Activated CD4-positive, alpha-beta T cell treated with anti-CD3 and anti-CD28 coated beads, Interleukin-2, amount 10 ng/mL, durations not matched to agents 7 days and 5 days (primary cell): ENCODE measurements around the gene NANP. TPM values are rescaled to one million over a fixed set of nuclear protein-coding genes. Genes with fewer than 3 reads are reported as not detected.
"Not testable (repeated sequence)": the region's sequence is repeated elsewhere in the genome, so short reads cannot be mapped to it uniquely, and the experiment has no call there.

Experiments
- CTCF ChIA-PET: fragments of 350-600 bp; sonication (Branson Sonifier 250); formaldehyde crosslinking; loops from one replicate; lab custom pipeline; 2021; ENCODE audit warnings: antibody characterized with exemption; lab: Charles Lee
- POLR2A ChIA-PET: fragments of 350-600 bp; sonication (Branson Sonifier 250); formaldehyde crosslinking; loops from one replicate; lab custom pipeline; 2021; ENCODE audit warnings: antibody characterized with exemption; lab: Charles Lee
- DNase-seq: peaks from one replicate; pipeline ENCODE4 v3.0.0-alpha.2; 2020
- H3K27ac Mint-ChIP-seq: one replicate; pipeline ENCODE4 v1.8.0; 2021; ENCODE audit warnings: mild to moderate bottlenecking, moderate library complexity, mixed read lengths
- H3K27me3 Mint-ChIP-seq: one replicate; pipeline ENCODE4 v1.8.0; 2021; ENCODE audit warnings: mixed read lengths
- H3K36me3 Mint-ChIP-seq: one replicate; pipeline ENCODE4 v1.8.0; 2021; ENCODE audit warnings: low read depth, mixed read lengths
- H3K4me1 Mint-ChIP-seq: one replicate; pipeline ENCODE4 v1.8.0; 2021; ENCODE audit warnings: mixed read lengths
- H3K4me3 Mint-ChIP-seq: one replicate; pipeline ENCODE4 v1.8.0; 2021; ENCODE audit warnings: mild to moderate bottlenecking, moderate library complexity, mixed read lengths
- H3K9me3 Mint-ChIP-seq: one replicate; pipeline ENCODE4 v1.8.0; 2021; ENCODE audit warnings: mixed read lengths
- total RNA-seq, 2 experiments: library from RNA; stranded (reverse); gene quantifications; one replicate each; pipeline ENCODE4 v1.2.3, GENCODE V29; 2021

Gene NANP, protein sequence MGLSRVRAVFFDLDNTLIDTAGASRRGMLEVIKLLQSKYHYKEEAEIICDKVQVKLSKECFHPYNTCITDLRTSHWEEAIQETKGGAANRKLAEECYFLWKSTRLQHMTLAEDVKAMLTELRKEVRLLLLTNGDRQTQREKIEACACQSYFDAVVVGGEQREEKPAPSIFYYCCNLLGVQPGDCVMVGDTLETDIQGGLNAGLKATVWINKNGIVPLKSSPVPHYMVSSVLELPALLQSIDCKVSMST
- total RNA-seq, result 1 to 10 TPM; 4.7 to 5.8 TPM

DNA sequence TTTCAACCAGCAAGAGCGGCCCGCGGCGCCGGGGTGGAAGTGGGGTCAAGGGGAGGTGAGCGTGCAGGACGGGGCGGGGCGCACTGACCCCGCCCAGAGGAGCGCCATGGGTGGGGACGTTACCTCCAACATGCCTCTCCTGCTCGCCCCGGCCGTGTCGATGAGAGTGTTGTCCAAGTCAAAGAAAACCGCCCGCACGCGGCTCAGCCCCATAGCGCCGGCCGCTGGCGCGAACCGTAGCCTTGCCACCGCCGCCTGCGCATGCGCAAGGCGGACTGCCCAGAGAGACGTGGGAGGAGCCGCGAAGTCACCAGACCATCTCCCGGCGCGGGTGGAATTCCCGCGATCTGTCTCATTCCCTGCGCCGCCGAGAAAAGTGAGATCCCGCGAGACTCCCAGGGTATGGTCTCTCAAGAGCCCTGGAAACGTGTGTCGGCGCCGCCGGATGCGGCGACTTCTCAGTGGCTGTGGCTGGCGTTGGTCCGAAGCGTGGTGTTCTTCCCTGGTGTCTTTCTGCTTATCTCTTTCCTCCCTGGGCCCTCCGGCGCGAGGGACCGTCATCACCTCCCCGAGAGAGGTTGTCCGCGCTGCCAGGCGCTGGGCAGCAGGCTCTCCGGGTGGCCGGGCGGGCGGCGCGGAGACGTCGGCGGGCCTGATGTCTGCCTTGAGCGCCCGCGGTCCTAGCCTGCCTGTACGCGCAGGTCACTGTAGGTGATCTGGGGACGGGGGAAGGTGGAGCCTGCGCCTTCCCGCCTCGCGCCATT, at the start of gene NANP:
NANP (minus strand) TSS at position 279 of the 764 bp plus-strand sequence; CDS start at position 213, 66 bp downstream.
- Mint-ChIP-seq H3K4me3 (peak within 1 kb of the TSS; percentile 87), H3K9me3 (peaks cover 18% of the 10 kb centered on the region), H3K27ac (peak within 1 kb of the TSS; percentile 95), H3K4me1 (peaks cover 31% of the 10 kb centered on the region), H3K36me3 (peaks cover 12% of the 10 kb centered on the region), H3K27me3 (no peaks in the 10 kb centered on the region)
- POLR2A ChIA-PET, result no interaction called here
- CTCF ChIA-PET, result no interaction called here
- peak; percentile 89 for DNase-seq

DNA sequence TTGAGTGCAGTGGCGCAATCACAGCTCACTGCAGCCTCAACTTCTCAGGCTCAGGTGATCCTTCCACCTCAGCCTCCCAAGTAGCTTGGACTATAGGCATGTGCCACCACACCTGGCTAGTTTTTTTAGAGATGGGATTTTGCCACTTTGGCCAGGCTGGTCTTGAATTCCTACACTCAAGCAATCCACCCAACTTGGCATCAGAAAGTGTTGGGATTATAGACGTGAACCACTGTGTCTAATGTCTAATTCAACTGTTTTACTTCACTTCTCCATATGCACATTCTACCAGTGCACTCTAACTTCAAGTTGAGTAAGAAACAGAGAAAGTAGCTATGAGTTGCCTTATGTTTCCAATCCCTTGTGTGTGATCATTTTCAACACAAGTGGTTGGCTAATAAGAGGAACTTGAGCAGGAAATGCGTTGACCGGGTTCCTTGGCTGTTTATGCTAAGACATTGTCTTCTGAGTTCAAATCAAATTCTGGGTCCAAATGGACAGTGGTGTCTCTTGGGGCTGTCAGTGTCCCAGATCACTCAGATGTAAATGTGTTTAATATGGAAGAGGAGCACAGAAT, 48.9 kb upstream of the NANP start:
- H3K4me1 Mint-ChIP-seq, result no peaks in the 10 kb centered on the region
- no peaks in the 10 kb centered on the region for H3K27me3 Mint-ChIP-seq
- peaks cover 52% of the 10 kb centered on the region for H3K36me3 Mint-ChIP-seq
- no peak overlapping the region for H3K27ac Mint-ChIP-seq
- ChIA-PET POLR2A (no interaction called here), CTCF (no interaction called here)
- DNase-seq, result no peak
- H3K4me3 Mint-ChIP-seq, result no peak overlapping the region
- no peaks in the 10 kb centered on the region for H3K9me3 Mint-ChIP-seq

DNA sequence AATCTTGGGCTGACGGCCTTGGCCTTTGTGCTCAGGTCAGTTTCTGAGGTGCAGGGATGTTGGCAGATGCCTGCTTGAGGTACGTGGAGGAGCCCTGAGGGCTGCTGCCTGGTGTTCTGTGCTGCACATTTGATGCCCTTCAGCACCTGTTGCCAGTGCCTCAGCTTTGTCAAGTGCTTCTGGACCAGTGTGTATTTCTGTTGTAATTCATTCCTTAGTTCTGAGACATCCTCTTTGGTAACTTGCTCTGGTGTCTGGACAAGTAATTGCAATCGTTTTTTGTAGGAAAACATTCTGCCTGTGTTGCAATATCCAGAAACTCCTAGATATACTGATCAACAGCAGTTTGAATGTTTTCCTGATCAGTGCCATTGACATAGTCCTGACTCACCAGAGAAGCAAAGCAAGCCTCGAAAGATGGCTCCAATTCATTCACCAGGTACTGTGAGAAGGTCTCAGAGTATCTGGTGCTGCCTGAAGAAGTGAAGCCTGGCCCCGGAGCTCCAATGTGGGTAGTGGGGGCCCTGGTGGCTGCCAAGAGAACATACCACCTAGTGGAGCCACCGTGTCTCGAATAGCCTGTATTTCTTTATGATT, 46.1 kb upstream of the NANP start:
- Mint-ChIP-seq H3K27ac (no peak overlapping the region), H3K27me3 (no peaks in the 10 kb centered on the region), H3K4me3 (no peak overlapping the region), H3K4me1 (no peaks in the 10 kb centered on the region), H3K36me3 (peaks cover 26% of the 10 kb centered on the region), H3K9me3 (no peaks in the 10 kb centered on the region)
- DNase-seq, result no peak
- ChIA-PET POLR2A (no interaction called here), CTCF (interaction anchor here (0.7 kb wide), 2 partner anchors 91 to 323 kb away, joined by 3 to 4 read pairs; no protein-coding TSS in a partner anchor)

DNA sequence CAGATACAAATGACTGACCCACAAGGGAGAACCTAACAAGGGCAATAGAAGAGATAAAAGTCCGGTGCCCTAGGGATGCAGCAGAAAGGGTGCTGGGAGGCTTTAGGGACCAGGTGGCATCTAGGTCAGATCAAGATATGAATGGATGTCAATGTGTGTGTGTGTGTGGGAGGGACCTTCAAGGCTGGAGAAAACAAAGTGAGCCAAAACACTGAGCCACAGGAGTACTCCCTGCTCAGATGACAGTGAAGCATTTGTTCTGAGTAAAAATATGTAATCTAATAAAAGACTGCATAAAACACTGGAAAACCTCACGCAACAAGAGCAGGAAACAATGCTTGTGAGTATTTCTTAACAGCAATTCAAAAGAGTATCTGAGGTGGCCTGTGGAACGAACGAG, 44.6 kb upstream of the NANP start:
- CTCF ChIA-PET, result no interaction called here
- POLR2A ChIA-PET, result no interaction called here
- Mint-ChIP-seq H3K4me1 (no peaks in the 10 kb centered on the region), H3K36me3 (peaks cover 12% of the 10 kb centered on the region), H3K27me3 (no peaks in the 10 kb centered on the region), H3K27ac (no peak overlapping the region), H3K4me3 (no peak overlapping the region), H3K9me3 (no peaks in the 10 kb centered on the region)
- DNase-seq, result no peak

DNA sequence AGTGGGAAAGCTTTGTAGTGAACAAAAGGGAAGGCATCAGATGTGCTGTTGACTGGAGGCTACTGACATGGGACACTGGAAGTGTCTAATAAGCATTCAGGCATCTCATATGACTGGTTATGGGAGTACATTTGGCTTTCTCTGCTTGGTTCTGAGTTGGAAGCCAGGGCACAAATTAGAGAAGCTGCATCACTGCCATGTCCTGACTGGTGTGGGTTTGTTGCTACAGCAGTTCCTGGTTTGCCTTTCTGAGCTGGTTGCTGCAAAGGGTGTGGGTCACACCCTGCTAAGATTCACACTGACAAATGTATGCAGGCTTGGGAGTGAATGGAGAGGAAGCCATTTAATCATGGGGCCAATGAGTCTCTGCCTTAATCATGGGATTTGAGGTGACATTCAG, 36.2 kb upstream of the NANP start:
- Mint-ChIP-seq H3K27me3 (no peaks in the 10 kb centered on the region), H3K4me3 (no peak overlapping the region), H3K4me1 (peaks cover 4% of the 10 kb centered on the region), H3K36me3 (peaks cover 4% of the 10 kb centered on the region), H3K9me3 (no peaks in the 10 kb centered on the region), H3K27ac (no peak overlapping the region)
- ChIA-PET CTCF (no interaction called here), POLR2A (no interaction called here)
- DNase-seq, result no peak

DNA sequence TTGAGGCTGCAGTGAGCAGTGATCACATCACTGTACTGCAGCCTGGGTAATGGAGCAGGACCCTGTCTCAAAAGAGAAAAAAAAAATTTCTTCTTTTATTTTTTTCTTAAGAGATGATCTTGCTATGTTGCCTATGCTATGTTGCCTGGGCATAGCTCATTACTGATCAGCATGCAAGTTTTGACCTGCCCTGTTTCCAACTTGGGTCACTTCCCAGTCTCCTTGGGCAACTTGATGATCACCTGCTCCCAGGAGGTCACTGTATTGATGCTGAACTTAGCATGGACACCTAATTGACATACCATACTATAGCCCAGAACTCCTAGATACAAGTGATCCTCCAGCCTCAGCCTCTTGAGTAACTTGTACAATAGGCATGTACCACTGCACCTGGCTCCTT, 30.7 kb upstream of the NANP start:
- Mint-ChIP-seq H3K9me3 (no peaks in the 10 kb centered on the region), H3K27ac (no peak overlapping the region), H3K27me3 (no peaks in the 10 kb centered on the region), H3K4me1 (peaks cover 2% of the 10 kb centered on the region), H3K4me3 (no peak overlapping the region), H3K36me3 (peaks cover 8% of the 10 kb centered on the region)
- DNase-seq, result no peak
- ChIA-PET POLR2A (no interaction called here), CTCF (no interaction called here)

DNA sequence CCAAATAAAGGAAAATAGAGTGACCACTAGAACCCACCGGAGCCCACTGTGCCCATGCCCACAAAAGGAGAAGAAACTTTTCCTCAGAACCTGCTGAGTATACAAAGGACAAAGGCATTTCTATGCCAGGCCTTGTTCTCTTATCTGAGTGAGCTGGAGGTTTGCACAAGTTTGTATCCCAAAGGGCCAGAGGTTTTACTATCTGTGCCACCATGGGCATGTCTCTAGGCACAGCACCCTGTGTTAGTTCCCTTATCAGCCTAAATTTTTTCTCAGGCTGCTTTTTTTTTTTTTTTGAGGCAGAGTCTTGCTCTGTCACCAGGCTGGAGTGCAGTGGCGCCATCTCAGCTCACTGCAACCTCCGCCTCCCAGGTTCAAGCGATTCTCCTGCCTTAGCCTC, 29.1 kb upstream of the NANP start:
- H3K4me3 Mint-ChIP-seq, DNase-seq, H3K27me3 Mint-ChIP-seq, POLR2A ChIA-PET, H3K27ac Mint-ChIP-seq, H3K36me3 Mint-ChIP-seq, H3K4me1 Mint-ChIP-seq, H3K9me3 Mint-ChIP-seq: not testable (repeated sequence)
- CTCF ChIA-PET, result interaction anchor here (1.2 kb wide), 1 partner anchor 9 kb away, joined by 3 read pairs; no protein-coding TSS in a partner anchor

DNA sequence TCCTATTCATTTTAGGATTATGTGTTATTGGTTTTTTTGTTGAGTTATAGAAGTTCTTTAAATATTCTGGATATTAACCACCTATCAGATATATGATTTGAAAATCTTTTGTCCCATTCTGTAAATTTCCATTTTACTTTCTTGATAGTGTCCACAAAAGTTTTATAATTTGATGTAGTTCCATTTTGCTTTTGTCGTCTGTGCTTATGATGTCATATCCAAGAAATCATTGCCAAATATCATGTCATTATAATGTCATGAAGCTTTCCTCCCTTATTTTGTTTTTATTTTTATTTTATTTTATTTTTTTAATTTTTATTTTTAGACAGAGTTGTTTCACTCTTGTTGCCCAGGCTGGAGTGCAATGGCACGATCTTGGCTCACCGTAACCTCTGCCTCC, 21.0 kb upstream of the NANP start:
- Mint-ChIP-seq H3K4me3 (no peak overlapping the region), H3K4me1 (peaks cover 7% of the 10 kb centered on the region), H3K27ac (no peak overlapping the region), H3K36me3 (peaks cover 13% of the 10 kb centered on the region), H3K27me3 (no peaks in the 10 kb centered on the region), H3K9me3 (peaks cover 4% of the 10 kb centered on the region)
- CTCF ChIA-PET, result no interaction called here
- POLR2A ChIA-PET, result no interaction called here
- DNase-seq, result no peak

DNA sequence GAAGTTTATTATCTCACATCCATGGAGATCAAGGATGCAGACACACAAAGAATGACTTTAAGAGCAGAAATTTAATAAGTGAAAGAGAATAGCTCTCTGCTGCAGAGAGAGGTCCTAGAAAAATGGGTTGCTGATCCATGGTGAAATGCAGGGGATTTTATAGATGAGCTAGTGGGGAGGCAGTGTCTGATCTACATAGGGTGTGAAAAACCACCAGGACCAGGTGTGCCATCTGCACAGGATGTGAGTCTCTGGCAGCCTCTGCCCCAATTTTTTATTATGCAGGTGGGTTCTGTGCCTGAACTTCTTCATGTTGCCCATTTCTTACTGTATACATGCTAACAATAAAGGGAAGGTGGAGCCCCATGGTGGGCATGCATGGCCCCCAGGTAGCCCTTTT, 19.9 kb upstream of the NANP start:
- Mint-ChIP-seq H3K36me3 (peaks cover 14% of the 10 kb centered on the region), H3K27ac (no peak overlapping the region), H3K4me1 (peaks cover 7% of the 10 kb centered on the region), H3K27me3 (no peaks in the 10 kb centered on the region), H3K4me3 (no peak overlapping the region), H3K9me3 (peaks cover 4% of the 10 kb centered on the region)
- DNase-seq, result no peak
- ChIA-PET CTCF (interaction anchor here (0.6 to 1.1 kb wide), 4 partner anchors 9 to 68 kb away, joined by 3 to 4 read pairs (median 4); no protein-coding TSS in a partner anchor), POLR2A (no interaction called here)

DNA sequence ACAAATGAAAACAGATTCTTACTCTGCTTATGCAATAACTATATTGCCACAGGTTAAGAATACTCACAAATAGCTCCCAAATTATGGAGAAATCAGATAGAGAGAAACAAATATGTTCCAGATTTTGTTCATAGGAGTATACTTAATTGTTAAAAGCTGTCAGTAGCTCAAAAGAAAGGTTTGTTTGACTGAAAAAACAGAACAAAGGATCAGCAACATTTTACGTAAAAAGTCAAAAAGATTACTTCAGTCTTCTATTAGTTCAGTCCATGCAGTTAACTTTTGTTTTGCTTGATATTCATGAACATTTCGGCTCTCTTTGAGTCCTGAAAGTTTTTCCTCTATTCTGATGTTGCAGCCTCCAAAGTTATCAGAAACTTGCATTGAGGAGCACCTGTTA, 13.4 kb upstream of the NANP start:
- peaks cover 17% of the 10 kb centered on the region for H3K9me3 Mint-ChIP-seq
- ChIA-PET CTCF (no interaction called here), POLR2A (no interaction called here)
- H3K4me3 Mint-ChIP-seq, result no peak overlapping the region
- peaks cover 1% of the 10 kb centered on the region for H3K4me1 Mint-ChIP-seq
- no peak overlapping the region for H3K27ac Mint-ChIP-seq
- no peak for DNase-seq
- H3K27me3 Mint-ChIP-seq, result no peaks in the 10 kb centered on the region
- H3K36me3 Mint-ChIP-seq, result peaks cover 37% of the 10 kb centered on the region

DNA sequence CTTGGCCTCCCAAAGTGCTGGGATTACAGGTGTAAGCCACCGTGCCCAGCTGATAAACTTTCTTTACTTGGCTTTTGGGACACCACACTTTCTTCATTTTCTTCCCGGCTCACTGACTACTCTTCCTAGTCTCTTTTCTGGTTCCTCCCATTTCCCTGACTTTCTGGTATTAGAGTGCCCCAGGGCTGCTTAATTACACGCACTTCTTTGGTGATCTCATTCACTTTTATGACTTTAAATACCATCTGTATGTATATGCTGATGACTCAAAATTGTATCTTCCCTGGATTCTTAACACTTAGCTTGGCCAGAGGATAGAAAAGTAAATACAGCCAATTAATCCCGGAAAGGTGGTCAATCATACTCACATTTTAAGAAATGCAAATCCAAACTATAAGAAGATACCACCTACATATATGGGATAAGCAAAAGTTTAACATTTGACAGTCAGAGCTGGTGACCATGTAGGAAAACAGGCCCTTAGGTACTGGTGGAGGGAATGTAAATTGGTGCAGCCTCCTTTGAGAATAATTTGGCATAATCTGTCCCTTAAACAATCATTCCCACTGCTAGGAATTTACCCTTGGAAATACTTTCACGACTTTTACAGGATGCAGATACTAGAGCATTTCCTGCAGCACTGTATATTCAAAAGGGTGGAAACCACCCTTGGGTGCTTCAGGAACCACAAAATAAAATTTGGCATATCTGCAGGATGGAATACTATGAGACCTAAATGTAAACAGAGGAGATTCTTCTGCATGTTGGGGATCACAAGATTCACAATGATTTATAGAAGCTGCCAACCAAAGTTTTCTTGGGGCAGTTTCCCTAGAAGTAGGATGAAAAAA, 9.4 kb upstream of the NANP start:
- Mint-ChIP-seq H3K36me3 (peaks cover 43% of the 10 kb centered on the region), H3K9me3 (peaks cover 33% of the 10 kb centered on the region), H3K27me3 (no peaks in the 10 kb centered on the region), H3K27ac (no peak overlapping the region), H3K4me3 (no peak overlapping the region), H3K4me1 (no peaks in the 10 kb centered on the region)
- ChIA-PET CTCF (interaction anchor here (1.3 kb wide), 1 partner anchor 10 kb away, joined by 3 read pairs; no protein-coding TSS in a partner anchor), POLR2A (no interaction called here)
- no peak for DNase-seq

DNA sequence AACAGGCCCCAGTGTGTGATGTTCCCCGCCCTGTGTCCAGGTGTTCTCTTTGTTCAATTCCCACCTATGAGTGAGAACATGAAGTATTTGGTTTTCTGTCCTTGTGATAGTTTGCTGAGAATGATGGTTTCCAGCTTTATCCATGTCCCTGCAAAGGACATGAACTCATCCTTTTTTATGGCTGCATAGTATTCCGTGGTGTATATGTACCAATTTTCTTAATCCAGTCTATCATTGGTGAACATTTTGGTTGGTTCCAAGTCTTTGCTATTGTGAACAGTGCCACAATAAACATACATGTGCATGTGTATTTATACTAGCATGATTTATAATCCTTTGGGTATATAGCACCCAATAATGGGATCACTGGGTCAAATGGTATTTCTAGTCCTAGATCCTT, 6.8 kb upstream of the NANP start:
- H3K27ac Mint-ChIP-seq, H3K27me3 Mint-ChIP-seq, H3K4me3 Mint-ChIP-seq, CTCF ChIA-PET, POLR2A ChIA-PET, DNase-seq, H3K4me1 Mint-ChIP-seq: not testable (repeated sequence)
- Mint-ChIP-seq H3K36me3 (peaks cover 33% of the 10 kb centered on the region), H3K9me3 (peaks cover 35% of the 10 kb centered on the region)
